Thoracic aorta (tissue), 2 donors: ENCODE data around the gene CNN3. TPM values are rescaled to one million over a fixed set of nuclear protein-coding genes. Genes with fewer than 3 reads are reported as not detected.
A peak's percentile ranks its signal among the peaks of the same experiment; 100 is the strongest.

Experiments used
- ATAC-seq: fragments of 150-250 bp; one replicate; pipeline ENCODE4 v1.8.0; 2017; ENCODE audit warnings: low read depth; ENCODE audit not compliant: insufficient number of reproducible peaks, low FRiP score
- DNase-seq: peaks from one replicate; pipeline ENCODE4 v3.0.0-alpha.2; 2020; ENCODE audit warnings: low spot score
- H3K27ac ChIP-seq, 2 donors: fragments of 200-600 bp; sonication (generic); 1 replicate in 1 of 2; 2 replicates in 1 of 2; pipeline ENCODE4 v1.5.1; 2016; ENCODE audit warnings: mild to moderate bottlenecking in 2 of 2, moderate library complexity in 2 of 2
- H3K27me3 ChIP-seq: fragments of 200-600 bp; sonication (generic); replicated peaks from 2 replicates; pipeline ENCODE4 v1.6.0; 2016; ENCODE audit warnings: mild to moderate bottlenecking; ENCODE audit not compliant: insufficient read depth
- H3K36me3 ChIP-seq: fragments of 200-600 bp; sonication (generic); one replicate; pipeline ENCODE4 v1.5.1; 2016
- H3K4me1 ChIP-seq, 2 donors: fragments of 200-600 bp; sonication (generic); 1 replicate in 1 of 2; 2 replicates in 1 of 2; pipeline versions ENCODE4 v1.5.1 to v1.6.0; 2016; ENCODE audit warnings: low read depth in 2 of 2, mild to moderate bottlenecking in 1 of 2; ENCODE audit not compliant: control insufficient read depth in 1 of 2
- H3K4me3 ChIP-seq: fragments of 200-600 bp; sonication (generic); 2 replicates; pipeline ENCODE4 v1.5.1; 2016; ENCODE audit warnings: mild to moderate bottlenecking
- H3K9me3 ChIP-seq: fragments of 200-600 bp; sonication (generic); 2 replicates; pipeline ENCODE4 v1.5.1; 2016
- total RNA-seq, 2 donors: library from RNA; depleted of rRNA; stranded (reverse); fragments of >200 nt; gene quantifications; one replicate each; pipeline versions ENCODE4 v1.1.0 to v1.2.3, GENCODE V29; 2016
- TF ChIP-seq, protein P1 (sequence below): fragments of 200-600 bp; sonication (generic); IDR thresholded peaks from one replicate; pipeline ENCODE4 v1.5.1; 2019; ENCODE audit warnings: antibody characterized with exemption

Gene CNN3
- total RNA-seq, 2 donors from 2014 or later: 225 to 257 TPM

- TF ChIP-seq, protein P1, sequence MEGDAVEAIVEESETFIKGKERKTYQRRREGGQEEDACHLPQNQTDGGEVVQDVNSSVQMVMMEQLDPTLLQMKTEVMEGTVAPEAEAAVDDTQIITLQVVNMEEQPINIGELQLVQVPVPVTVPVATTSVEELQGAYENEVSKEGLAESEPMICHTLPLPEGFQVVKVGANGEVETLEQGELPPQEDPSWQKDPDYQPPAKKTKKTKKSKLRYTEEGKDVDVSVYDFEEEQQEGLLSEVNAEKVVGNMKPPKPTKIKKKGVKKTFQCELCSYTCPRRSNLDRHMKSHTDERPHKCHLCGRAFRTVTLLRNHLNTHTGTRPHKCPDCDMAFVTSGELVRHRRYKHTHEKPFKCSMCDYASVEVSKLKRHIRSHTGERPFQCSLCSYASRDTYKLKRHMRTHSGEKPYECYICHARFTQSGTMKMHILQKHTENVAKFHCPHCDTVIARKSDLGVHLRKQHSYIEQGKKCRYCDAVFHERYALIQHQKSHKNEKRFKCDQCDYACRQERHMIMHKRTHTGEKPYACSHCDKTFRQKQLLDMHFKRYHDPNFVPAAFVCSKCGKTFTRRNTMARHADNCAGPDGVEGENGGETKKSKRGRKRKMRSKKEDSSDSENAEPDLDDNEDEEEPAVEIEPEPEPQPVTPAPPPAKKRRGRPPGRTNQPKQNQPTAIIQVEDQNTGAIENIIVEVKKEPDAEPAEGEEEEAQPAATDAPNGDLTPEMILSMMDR: no peak
- DNase-seq: no peak
- Histone ChIP-seq H3K4me3 (no peak overlapping the region), H3K4me1 (peaks cover 30 to 49% of the 10 kb centered on the region in 2 donors), H3K27me3 (no peaks in the 10 kb centered on the region), H3K36me3 (peaks cover 14% of the 10 kb centered on the region), H3K9me3 (no peaks in the 10 kb centered on the region), H3K27ac (peak overlapping the region; percentile 51 to 56)
- ATAC-seq: no peak
Observed at GRCh38 chr1:94898491-94899385, 28.2 kb downstream of the CNN3 start.

- Histone ChIP-seq H3K4me1 (peaks cover 25 to 26% of the 10 kb centered on the region in 2 donors), H3K4me3 (no peak overlapping the region)
Observed at GRCh38 chr1:94895518-94895917, 31.4 kb downstream of the CNN3 start.

DNA sequence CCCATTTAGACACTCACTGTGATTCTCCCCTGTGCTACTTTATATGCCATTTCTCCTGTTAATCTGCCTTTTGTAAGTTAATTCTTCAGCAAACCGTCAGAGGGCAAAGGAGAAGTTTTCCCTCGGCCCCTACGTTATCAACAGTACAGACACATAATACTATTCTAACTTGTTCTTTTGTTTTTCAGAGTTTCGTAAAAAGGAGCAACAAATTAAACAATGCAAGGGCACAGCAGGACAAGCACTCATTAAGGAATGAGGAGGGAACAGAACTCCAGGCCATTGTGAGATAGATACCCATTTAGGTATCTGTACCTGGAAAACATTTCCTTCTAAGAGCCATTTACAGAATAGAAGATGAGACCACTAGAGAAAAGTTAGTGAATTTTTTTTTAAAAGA lies 32.3 kb downstream of the CNN3 start:
- TF ChIP-seq, protein P1: no peak
- no peak for DNase-seq

More at GRCh38 chr1:94895518-94895917, 31.4 kb downstream of the CNN3 start:
- ATAC-seq: no peak
- no peaks in the 10 kb centered on the region for H3K27me3 ChIP-seq
- TF ChIP-seq, protein P1: no peak
- H3K27ac ChIP-seq: no peak overlapping the region
- no peak for DNase-seq
- H3K9me3 ChIP-seq: no peaks in the 10 kb centered on the region
- H3K36me3 ChIP-seq: peaks cover 14% of the 10 kb centered on the region

GRCh38 chr1:94892604-94893254 lies 34.2 kb downstream of the CNN3 start:
- Histone ChIP-seq H3K27ac (no peak overlapping the region), H3K36me3 (peaks cover 14% of the 10 kb centered on the region)
- no peak for ATAC-seq

More for the DNA sequence above, 32.3 kb downstream of the CNN3 start:
- Histone ChIP-seq H3K9me3 (no peaks in the 10 kb centered on the region), H3K36me3 (peaks cover 14% of the 10 kb centered on the region), H3K27ac (no peak overlapping the region), H3K27me3 (no peaks in the 10 kb centered on the region), H3K4me3 (no peak overlapping the region), H3K4me1 (peaks cover 17 to 18% of the 10 kb centered on the region in 2 donors)
- no peak for ATAC-seq

DNA sequence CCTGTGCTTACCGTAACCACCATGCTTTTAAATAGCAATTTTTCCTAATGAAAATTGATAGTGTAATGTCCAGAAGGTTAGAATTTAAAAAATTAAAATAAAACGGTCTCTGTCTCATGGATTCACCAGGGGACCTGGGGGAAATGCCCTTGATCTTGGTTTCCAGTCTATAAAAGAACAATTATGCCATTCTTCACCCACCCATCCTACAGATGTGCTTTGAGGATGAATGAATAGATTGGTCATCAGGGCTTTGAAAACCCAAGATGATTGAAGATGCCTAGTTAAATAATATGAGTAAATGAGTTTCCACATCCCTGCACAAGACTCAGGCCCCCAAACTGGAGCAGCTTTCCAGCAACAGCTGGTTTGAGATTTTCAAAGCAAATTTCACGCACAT lies 38.7 kb downstream of the CNN3 start:
- ATAC-seq: no peak

More at GRCh38 chr1:94892604-94893254, 34.2 kb downstream of the CNN3 start:
- no peak for DNase-seq
- TF ChIP-seq, protein P1: no peak
- H3K9me3 ChIP-seq: no peaks in the 10 kb centered on the region
- no peak overlapping the region for H3K4me3 ChIP-seq
- no peaks in the 10 kb centered on the region for H3K27me3 ChIP-seq
- H3K4me1 ChIP-seq: no peaks in the 10 kb centered on the region

More for the DNA sequence above, 38.7 kb downstream of the CNN3 start:
- Histone ChIP-seq H3K4me3 (no peak overlapping the region), H3K9me3 (no peaks in the 10 kb centered on the region), H3K27ac (no peak overlapping the region), H3K4me1 (peaks cover 16 to 24% of the 10 kb centered on the region in 2 donors), H3K27me3 (no peaks in the 10 kb centered on the region), H3K36me3 (no peaks in the 10 kb centered on the region)
- TF ChIP-seq, protein P1: no peak
- DNase-seq: no peak
